NCI-H2227 treated with DMSO at 0.1 percent for 48 hours (cell line): ENCODE data around the gene KCNJ6.

Experiments used
- DNase-seq: peaks from one replicate; lab custom pipeline; 2025; lab: John Stamatoyannopoulos, UW

Gene KCNJ6

DNA sequence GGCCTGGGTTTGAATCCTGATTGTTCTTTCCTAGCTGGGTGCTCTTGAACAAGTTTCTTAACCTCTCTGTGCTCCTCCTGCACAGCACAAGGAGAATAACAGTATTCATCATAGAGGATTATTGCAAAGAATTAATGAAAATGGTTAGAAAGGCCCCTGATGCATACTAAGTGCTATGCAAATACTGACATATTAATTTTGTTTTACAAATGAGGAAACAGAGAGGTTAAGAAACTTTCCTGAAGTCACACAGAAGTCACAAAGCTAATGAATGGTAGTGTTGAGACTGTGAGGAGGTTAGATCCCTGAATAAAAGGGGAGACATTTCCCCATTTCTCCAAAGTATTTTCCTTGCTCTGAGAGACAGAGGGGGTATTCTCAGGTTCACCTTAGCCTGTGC, 99.0 kb downstream of the KCNJ6 start:
- DNase-seq: no peak

DNA sequence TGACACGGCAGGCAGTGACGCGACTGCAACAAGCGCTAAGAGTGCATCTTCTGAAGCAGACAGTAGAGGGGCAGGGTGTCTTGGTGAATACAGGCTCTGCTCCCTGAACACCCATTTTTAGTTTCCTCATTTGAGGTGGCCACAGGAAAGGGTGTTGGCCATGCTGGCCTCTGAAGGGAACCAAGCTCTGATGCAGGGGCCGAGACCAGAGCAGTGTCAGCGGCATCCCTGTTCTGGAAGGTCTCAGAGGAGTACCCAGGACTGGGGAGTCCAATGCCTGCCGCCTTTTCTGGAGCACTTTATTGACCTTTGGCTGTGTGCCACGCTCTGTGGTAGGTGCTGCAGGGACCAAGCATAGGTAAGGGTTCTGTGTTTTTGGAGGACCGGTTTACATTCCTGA, 100.4 kb downstream of the KCNJ6 start:
- DNase-seq: no peak

DNA sequence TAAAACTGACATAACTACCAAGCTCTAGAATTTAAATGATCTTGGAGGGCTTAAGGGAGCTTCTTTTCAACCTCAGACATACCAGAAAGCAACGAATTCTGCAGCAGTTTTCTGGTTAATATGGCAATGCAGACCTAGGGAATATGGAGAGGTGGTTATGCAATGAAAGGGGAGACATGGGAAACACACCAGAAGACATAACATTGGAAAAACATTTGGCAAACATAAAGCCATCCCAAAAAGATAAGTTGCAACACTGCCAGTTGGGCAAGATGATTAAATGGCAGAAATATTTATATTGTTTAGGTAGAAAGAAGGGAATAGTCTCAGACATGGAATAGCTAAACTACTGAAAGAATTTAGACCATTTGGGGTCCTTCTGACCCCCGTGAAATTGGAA, 104.5 kb downstream of the KCNJ6 start:
- no peak for DNase-seq

DNA sequence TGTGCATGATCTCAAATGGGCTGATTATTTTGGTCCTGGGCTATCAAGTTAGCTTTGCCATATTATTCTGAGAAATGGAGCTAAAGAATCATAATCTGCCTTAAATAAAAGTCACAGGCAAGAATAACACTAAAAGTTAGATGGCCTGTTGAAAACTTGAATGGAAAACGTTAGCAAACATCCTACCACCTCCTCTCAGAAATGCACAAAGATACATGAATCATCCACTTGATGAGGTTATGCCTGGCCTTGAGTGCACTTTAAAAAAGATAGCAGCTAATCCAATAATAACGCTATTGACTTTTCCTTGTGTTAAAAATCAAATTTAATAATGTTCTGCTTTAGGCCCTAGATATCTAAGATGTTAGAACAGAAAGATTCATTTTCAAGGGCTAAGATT, 108.0 kb downstream of the KCNJ6 start:
- DNase-seq: no peak

DNA sequence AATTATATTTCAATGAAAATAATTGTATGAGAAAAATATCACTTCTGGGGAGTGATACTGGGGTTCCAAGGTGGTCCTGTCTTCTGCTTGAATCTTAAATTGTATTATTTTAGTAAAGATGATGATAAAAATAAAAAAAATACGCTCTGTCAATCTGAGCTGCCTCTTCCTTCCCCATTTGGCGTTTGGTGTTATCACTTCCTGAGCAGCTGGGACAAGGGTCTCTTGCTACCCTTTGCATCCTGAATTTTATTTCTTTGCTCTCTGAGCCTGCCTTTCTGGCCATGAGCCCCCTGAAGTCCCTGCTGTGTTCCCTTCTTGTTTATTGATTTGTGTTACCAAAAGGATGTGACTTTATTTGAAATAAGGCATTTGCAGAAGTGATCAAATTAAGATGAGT, 111.0 kb downstream of the KCNJ6 start:
- no peak for DNase-seq

DNA sequence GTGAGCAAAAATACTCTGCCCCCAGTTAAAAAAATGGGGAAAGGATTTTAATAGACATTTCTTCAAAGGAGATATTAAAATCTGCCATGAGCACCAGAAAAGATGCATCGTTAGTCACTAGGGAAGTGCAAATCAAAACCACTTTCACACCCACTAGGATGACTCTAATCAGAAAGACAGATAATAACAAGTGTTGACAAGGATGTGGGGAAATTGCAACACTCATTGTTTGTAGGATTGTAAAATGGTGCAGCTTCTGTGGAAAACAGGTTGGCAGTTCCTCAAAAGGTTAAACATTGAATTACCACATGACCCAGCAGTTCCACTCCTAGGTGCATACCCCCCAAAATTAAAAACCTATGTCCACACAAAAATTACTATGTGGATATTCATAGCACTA, 112.3 kb downstream of the KCNJ6 start:
- no peak for DNase-seq

DNA sequence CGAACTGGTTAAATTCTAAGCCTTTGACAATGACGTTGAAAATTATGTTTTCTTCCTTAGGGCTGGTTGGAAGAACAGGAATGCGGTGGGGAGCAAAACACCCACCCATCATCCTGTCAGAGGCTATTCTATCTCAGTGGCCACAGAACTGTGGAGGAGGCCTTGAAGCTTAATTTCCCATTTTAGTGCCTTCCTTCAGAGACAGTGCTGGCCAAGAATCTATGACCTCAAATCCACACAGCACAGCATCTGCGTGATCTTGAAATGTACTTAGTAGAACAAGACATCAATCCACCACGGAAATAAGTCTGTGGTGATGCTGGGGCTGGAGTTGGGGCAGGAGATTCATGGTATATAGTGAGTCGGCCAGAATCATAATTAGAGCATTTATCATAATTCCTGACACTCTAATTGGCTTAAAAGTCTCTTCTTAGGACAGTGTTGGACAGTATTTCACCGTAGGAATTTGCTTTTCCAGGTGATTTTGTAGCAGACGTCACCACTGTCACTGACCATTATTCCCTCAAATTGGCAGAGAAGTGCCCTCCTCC, 113.1 kb downstream of the KCNJ6 start:
- no peak for DNase-seq

DNA sequence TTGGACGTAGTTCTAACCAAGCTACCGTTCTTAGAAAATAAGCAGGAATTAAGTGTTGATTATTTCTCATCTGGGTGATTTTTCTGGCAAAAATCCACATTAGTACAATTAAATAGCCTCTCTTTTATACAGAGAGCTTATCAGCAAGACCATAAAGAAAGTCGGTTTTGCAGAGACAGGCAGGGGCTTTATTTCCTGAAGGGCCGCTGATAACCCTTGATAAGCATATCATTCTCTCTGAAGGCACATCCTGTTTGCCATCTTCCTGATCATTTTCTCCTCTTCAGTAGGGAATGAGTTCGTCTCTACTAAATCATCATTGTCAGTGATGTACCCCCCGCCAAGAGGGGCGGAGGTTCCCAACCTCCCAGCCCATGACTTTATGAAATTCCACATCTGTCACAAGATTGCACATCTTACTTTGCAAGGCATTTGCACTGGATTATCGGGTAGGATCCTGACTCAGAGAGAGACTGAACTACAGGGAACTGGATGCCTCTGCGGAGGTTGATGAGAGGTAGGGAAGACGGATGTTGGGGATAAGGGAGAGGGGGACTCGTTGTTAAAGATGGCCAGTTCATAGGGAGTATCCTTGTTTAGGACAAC, 115.7 kb downstream of the KCNJ6 start:
- no peak for DNase-seq

DNA sequence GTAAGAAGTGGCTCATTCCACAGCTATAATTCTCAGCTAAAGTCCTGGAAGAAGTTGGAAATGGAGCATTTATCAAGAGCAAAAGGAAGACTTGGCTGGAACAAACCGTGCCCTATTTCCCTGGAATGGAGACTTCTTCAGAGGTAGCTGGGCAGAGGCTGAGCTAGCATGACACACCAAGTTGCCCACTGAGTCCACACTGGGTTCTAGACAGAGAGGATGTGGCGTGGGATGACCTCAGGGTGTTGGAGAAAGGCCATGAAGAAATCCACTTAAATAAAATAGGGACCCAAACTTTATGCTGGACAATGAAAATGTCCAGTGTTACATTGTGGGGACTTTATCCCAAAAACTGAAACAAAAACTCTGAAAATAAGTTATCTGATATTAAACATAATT, 116.2 kb downstream of the KCNJ6 start:
- DNase-seq: no peak

DNA sequence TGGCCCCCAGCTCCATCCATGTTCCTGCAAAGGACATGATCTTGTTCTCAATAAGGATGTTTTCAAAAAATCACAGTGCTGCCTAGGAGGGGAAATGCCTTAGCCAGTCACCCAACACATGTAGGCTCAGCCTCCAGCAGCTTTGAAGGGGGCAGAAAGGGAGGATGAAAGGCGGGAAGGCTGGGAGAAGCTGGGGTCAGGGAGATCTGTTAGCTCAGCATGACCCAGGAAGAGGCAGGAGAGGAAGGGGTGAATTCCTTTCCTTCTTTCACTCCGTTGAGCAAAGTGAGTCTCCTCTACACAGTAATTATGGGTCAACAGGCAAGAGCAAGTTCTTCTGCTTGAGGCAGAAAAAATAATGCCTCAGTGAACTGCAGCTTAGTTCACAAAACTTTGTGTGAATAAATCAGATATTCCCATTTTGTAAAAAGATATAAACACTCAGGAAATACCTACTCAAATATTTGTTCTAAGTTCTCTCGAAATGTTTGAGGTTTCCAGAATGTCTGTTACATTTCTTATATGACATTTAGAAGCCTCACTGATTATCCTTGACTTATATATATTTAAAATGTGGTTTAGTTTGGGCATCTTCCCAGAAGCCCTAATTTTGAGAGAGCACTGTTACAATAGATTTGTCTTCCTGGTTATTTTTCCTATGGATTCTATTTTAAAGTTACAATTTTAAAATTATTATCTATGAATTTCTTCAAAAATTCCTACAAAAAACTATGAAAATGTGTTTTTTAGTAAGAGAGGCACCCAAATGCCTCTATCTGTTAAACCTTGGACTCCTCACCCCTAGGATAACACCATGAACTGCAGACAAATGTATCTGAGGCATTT, 116.8 kb downstream of the KCNJ6 start:
- DNase-seq: no peak

DNA sequence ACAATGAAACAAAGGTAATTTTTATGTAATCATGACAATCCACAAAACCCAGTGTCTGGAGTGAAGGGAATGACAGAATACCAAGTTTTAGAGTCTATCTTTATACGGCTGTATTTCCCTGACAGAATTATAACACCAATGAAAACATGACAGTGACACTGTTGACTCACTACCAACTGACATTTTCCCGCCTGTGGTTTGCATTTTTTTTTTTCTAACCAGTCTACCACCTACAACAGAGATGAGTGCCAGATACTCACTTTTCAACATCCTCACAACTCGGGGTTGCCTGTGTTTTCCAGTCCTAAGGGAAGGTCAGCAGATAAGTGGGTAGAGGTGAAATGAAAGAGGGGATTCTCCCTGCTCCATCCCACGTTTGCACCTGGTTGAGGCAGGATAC, 118.9 kb downstream of the KCNJ6 start:
- DNase-seq: no peak

DNA sequence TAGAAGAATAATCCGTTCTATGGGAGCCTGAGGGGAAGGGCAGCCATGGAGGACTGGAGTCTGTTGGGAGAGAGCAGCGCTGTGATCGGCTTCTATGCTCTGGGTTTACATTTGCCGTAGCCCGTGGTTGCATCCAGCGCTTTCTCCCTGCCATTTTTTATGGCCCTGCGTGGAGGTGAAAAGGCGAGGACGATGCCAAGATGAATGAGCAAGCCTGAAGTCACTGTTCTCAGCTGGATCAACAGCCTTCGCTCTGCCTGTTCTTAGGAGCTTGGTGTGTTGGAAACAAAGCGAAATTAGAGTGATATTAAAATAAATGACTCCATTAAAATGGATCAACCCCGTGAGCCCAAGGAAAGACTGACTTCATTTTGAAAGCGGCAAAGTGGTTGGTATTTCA, 120.2 kb downstream of the KCNJ6 start:
- DNase-seq: no peak

DNA sequence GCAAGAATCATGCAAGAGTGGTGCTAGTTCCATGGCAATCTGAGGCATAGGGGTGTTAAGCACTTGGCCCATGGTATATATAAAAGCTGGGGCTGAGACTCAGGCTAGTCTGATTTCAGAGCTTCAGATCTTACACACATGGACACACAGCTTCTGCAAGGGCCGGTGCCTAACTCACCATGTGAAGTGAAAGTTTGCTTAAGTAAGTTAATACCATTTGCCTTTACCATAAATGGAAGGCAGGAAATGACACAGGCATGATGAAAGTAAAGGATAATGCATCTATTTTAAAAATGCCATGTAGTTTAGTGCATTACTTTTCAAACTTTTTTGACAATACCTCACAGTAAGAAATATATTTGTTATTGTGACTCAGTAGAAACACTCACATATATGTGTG, 122.6 kb downstream of the KCNJ6 start:
- DNase-seq: no peak

DNA sequence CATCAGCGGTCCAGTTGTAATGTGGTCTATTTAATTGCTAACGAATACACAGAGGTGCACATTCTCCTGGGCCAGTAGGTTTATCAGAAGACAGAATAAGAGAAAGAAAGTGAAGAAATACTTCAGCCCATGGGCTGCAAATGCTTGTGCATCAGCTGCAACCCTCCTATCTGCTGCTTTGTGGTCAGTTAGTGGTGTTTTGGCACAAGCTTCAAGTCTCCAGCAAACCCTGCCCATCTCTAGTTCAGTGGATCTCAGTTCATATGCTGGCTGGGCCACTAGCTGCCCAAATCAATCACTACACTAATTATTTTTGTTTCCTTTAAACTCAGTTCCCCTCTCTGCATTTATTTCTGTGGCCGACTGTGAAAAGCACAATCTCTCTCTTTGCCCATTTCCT, 124.2 kb downstream of the KCNJ6 start:
- no peak for DNase-seq

DNA sequence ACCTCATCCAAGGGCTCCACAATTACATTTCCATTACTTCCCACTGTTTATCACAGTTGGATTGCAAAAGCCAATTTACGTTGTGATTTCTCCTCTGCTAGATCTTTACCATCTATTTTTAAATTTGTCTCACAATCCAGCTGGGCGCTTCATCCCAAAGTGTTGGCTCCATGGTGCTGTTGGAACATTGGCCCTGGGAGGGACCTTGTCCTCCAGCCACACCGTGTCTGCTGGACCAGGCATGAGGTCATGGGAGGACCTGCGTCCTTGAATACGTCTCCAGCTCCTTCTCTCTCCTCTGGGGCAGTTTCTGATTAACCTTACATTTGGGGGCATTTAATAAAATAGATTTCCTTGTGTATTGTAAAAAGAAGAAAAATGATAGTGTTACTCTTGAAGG, 125.4 kb downstream of the KCNJ6 start:
- DNase-seq: no peak

DNA sequence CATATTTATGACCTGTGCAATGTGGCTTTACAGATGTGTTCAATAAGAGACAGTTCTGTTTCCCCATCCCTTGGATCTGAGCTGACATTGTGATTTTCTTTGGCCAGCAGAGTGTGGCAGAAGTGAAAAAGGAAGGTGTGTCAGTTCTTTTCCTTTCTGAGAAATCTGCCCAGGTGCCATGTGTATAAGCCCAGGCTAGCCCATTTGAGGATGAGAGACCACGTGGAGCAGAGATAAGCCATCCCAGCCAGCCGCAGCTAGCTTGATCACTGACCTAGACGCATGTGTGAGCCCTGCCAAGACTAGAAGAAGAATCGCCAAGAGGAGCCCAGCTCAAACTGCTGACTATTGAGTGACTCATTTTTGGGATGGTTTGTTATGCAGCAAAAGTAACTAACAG, 127.8 kb downstream of the KCNJ6 start:
- no peak for DNase-seq

DNA sequence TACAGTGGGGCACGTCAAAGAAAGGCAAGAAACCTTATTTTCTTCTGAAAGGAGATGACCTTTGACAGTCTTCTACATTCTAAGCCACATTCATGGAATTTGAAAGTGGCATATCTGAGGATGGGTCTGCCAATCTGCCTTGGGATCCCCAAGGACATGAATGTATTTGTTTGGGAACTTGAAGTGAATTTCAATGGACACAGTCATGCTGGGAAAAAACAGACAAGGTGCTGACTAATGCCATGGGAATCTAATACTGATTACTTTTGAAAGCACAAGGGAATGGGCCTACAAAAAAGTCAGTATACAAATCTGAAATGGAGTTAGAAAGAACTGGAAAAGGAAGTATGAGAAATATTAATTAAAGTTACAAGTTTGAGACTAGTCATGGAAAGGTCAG, 128.8 kb downstream of the KCNJ6 start:
- no peak for DNase-seq

DNA sequence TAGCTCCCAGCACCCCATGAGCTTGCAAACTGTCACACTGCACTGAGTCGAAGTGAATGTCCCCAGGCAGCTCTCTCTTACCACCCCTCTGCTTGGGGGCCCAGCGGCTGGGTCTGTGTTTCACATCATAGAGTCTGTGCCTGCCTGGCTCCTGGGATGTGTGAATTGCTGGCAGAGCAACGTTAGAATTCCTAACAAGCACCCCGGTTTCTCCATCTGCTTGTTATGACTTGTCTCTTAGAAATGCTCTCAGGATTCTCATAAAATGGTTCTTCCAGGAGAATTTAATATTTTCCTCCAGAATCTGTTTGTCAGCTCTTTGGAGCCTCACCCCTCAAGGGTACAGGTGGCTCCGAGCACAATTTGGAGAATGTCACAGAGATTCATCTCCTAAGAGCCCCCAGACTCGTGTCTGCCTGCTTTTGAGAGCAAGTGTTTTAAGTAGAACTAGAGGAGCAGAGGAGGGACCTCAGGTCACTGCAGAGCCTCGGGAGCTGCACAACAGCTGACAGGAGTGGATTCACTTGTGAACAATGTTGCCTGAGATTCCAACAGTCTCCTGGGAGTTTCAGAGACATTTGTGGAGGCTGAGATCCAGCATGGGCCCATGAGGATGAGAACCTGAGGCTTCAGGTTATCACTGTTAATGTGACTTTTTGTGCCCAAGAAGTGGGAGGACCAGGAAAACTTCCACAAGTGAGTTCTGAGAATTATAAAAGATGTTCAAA, 131.5 kb downstream of the KCNJ6 start:
- no peak for DNase-seq

DNA sequence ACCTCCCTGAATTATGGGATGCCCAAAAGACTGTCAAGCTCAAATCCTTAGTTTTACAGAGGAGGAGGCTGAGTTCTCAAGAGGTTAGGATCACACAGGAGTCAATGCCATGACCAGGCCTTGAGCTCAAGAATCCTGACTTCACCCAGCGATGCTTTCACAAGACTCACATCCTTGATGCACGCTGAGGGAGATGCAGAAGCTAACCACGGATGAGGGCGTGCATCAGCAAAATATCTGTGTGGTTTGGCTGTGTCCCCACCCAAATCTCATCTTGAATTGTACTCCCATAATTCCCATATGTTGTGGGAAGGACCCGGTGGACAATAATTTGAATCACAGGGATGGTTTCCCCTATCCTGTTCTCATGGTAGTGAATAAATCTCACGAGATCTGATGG, 133.2 kb downstream of the KCNJ6 start:
- no peak for DNase-seq

DNA sequence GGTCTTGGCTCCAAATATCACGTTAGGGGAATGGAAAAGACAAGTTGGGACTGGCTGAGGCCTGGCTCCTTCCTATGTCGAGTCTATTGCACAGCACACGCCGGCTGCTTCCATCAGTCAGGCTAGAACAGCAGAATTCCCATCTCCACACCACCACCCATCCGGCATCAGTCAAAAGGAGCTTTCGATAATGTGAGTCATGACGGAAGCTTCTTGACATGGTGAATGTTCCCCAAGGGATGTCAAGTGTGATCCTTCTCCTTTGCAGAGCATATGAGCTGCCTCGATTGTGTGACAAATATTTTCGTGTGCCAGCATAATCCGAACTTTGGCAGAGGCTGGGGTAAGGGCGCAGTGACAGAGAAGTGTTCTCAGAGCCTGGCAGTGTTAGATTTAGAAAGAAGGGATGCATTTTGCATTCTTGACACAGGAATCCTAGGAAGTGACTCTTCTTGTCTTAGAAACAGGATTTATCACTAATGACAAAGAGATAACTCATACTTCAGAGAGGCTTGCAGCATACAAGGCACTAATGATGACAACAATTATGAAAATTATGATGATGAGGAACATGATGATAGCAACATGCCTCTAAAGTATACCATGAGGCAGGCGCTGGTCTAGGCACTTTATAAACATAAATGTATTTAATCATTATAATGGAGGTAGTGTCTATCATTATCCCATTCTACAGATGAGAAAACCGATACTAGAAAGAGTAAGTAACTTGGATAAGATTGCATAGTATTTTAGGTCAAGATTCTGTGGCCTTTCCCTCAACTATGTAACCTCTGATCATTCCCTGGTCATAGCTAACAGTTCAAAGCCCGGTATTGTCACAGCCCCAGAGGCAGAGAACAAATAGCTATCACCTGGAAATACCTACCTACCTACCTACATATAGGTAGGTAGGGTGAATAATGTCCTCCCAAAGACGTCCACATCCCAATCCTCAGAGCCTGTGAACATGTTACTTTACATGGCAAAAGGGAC, 135.0 kb downstream of the KCNJ6 start:
- no peak for DNase-seq

DNA sequence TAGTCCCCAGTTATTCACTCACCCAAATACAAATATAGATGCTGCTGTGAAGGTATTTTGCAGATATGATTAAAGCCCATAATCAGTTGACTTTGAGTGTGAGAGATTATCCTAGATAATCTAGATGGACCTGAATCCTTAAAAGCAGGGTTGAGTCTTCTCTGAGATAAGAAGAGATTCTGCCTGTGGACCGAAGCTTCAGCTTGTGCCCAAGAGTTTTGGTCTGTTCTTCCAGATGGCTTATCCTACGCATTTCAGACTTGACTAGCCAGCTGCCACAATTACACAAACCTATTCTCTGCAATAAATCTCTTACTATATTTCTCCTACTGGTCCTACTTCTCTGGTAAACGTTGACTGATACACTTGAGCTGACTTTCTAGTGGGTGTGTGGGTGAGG, 145.1 kb downstream of the KCNJ6 start:
- no peak for DNase-seq

DNA sequence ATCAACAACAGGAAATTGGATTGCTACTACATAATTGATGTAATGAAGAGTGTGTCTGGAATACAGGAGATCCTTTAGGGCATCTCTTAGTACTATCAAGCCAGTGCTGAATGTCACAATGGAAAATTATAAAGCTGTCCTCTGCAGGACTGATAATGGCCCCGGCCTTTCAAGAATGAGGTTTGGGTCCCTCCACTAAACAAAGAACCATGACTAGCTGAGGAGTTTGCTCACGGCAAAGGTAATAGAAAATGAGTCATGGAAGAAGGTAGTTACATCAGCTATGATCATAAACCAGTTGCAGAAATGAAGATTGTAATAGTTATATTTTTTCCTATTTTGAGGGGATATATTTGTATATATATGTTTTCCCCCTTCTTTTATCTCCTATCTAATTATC, 145.8 kb downstream of the KCNJ6 start:
- no peak for DNase-seq
